HepG2 (cell line): ENCODE results near the gene NDP. TPM values are rescaled to one million over a fixed set of nuclear protein-coding genes. Genes with fewer than 3 reads are reported as not detected.

Source experiments
- ATAC-seq: fragments of 200-7000 bp; cut with Tn5 transposase; 3 replicates; pipeline ENCODE4 v1.9.1; 2020; ENCODE audit warnings: mild to moderate bottlenecking, moderate library complexity
- BruUV-seq: library from RNA; stranded (reverse); fragments of 400-500 nt; replicated peaks from 2 replicates; lab custom pipeline; 2021; lab: Mats Ljungman, UMichigan
- CTCF ChIA-PET: fragments of 300-600 bp; formaldehyde crosslinking; extraction: SDS; loops from one replicate; lab custom pipeline; 2021; ENCODE audit warnings: low total read pairs, inconsistent platforms, low intra/inter-chr PET ratio; lab: Yijun Ruan, JAX
- POLR2A ChIA-PET: fragments of 350-600 bp; sonication (Branson Sonifier 250); formaldehyde crosslinking; loops from one replicate; lab custom pipeline; 2020; ENCODE audit warnings: antibody characterized with exemption, inconsistent platforms; lab: Yijun Ruan, JAX
- DNase-seq: peaks from one replicate; pipeline ENCODE4 v3.0.0-alpha.2; 2015; ENCODE audit warnings: low spot score
- FAIRE-seq: peaks from 3 replicates; lab custom pipeline; 2011; peaks lifted over from hg19 to GRCh38; lab: Jason Lieb, UNC
- H2AFZ ChIP-seq: one replicate; pipeline ENCODE4 v1.6.1; 2011; ENCODE audit warnings: low read length, inconsistent platforms
- H3K27ac ChIP-seq: fragments of 300-600 bp; 3 replicates; pipeline ENCODE4 v1.8.0; 2011; ENCODE audit warnings: mixed run types, mild to moderate bottlenecking, mixed read lengths, low read length, inconsistent platforms; ENCODE audit not compliant: insufficient read depth; ENCODE audit errors: extremely low read length
- H3K27me3 ChIP-seq, 2 experiments: fragments of 200-600 bp in 1 of 2; 2 replicates in 1 of 2; 3 replicates in 1 of 2; pipeline versions ENCODE4 v1.6.0 to v1.8.0; 2011; ENCODE audit warnings: low read length in 2 of 2, mild to moderate bottlenecking in 2 of 2, moderate library complexity in 2 of 2, inconsistent platforms in 1 of 2; ENCODE audit not compliant: insufficient read depth in 2 of 2, control insufficient read depth in 1 of 2
- H3K36me3 ChIP-seq, 2 experiments: fragments of 200-600 bp in 1 of 2; replicated peaks in 1 of 2; 2 replicates in 1 of 2; 3 replicates in 1 of 2; pipeline versions ENCODE4 v1.5.1 to v1.8.0; 2011; ENCODE audit warnings: low read length in 2 of 2, inconsistent platforms in 1 of 2; ENCODE audit not compliant: insufficient read depth in 2 of 2, control insufficient read depth in 1 of 2
- H3K4me1 ChIP-seq: 2 replicates; pipeline ENCODE4 v1.5.1; 2012; ENCODE audit warnings: low read length, inconsistent platforms; ENCODE audit not compliant: insufficient read depth
- H3K4me2 ChIP-seq: 2 replicates; pipeline ENCODE4 v1.6.0; 2011; ENCODE audit warnings: low read depth, low read length, inconsistent platforms
- H3K4me3 ChIP-seq, 3 experiments: fragments of 200-600 bp in 1 of 3; sonication (generic), shearing (Covaris generic) in 1 of 3; replicated peaks in 1 of 3; 2 replicates each; pipeline ENCODE4 v1.5.1; 2011 to 2016; ENCODE audit warnings: low read length in 3 of 3, inconsistent platforms in 2 of 3, low read depth in 2 of 3, mild to moderate bottlenecking in 2 of 3, control low read depth in 1 of 3, mixed read lengths in 1 of 3; ENCODE audit not compliant: insufficient read depth in 1 of 3
- H3K79me2 ChIP-seq: one replicate; pipeline ENCODE4 v1.6.1; 2011; ENCODE audit warnings: low read length, inconsistent platforms; ENCODE audit not compliant: insufficient read depth
- H3K9ac ChIP-seq: 2 replicates; pipeline ENCODE4 v1.6.0; 2011; ENCODE audit warnings: mild to moderate bottlenecking, low read depth, low read length, inconsistent platforms; ENCODE audit not compliant: insufficient read depth
- H3K9me3 ChIP-seq: 2 replicates; pipeline ENCODE4 v1.5.1; 2012; ENCODE audit warnings: mild to moderate bottlenecking, low read length
- H4K20me1 ChIP-seq: 2 replicates; pipeline ENCODE4 v1.6.0; 2011; ENCODE audit warnings: inconsistent platforms, mild to moderate bottlenecking, low read length, moderate library complexity; ENCODE audit not compliant: insufficient read depth
- GATAD2A ChIP-seq: IDR thresholded peaks from 2 replicates; pipeline ENCODE4 v1.6.1; 2016
- GPN1 ChIP-seq: sonication (generic); formaldehyde crosslinking; IDR thresholded peaks from 2 replicates; pipeline ENCODE4 v1.5.1; 2020; ENCODE audit warnings: missing genetic modification reagents, borderline replicate concordance
- HNRNPL ChIP-seq: fragments of 200-400 bp; formaldehyde crosslinking; IDR thresholded peaks from 2 replicates; pipeline ENCODE4 v1.6.1; 2017; ENCODE audit warnings: mild to moderate bottlenecking, low read depth, low read length
- MTF2 ChIP-seq: sonication (generic); formaldehyde crosslinking; IDR thresholded peaks from 2 replicates; pipeline ENCODE4 v1.5.0; 2020; ENCODE audit warnings: missing genetic modification reagents, borderline replicate concordance
- NFE2 ChIP-seq: sonication (generic); formaldehyde crosslinking; IDR thresholded peaks from 2 replicates; pipeline ENCODE4 v1.4.0; 2020; ENCODE audit warnings: missing genetic modification reagents
- PAF1 ChIP-seq: IDR thresholded peaks from 2 replicates; pipeline ENCODE4 v1.6.1; 2016; ENCODE audit warnings: missing genetic modification reagents, missing compliant biosample characterization
- SYNCRIP ChIP-seq: fragments of 200-400 bp; formaldehyde crosslinking; IDR thresholded peaks from 2 replicates; pipeline ENCODE4 v1.6.1; 2018; ENCODE audit warnings: mild to moderate bottlenecking, low read depth, low read length; ENCODE audit not compliant: insufficient read depth
- WIZ ChIP-seq: sonication (generic); formaldehyde crosslinking; IDR thresholded peaks from 2 replicates; pipeline ENCODE4 v1.5.1; 2020; ENCODE audit warnings: mild to moderate bottlenecking, missing genetic modification reagents
- ZNF326 ChIP-seq: sonication (generic); formaldehyde crosslinking; IDR thresholded peaks from 2 replicates; pipeline ENCODE4 v1.4.0; 2020; ENCODE audit warnings: missing genetic modification reagents, borderline replicate concordance
- ZNF615 ChIP-seq: sonication (generic); formaldehyde crosslinking; IDR thresholded peaks from 2 replicates; pipeline ENCODE4 v1.5.0; 2020; ENCODE audit warnings: mild to moderate bottlenecking, missing genetic modification reagents, borderline replicate concordance
- WGBS: methylation state at CpG from one replicate; pipeline ENCODE4 v1.1.6; 2017; ENCODE audit warnings: low lambda C conversion rate; 5-methylcytosine and 5-hydroxymethylcytosine counted together
- in situ Hi-C: cut with HindIII; loops from 2 replicates; pipeline ENCODE4 v1.10.0; 2017; ENCODE audit warnings: low pct_unique_long_range_greater_than_20kb; ENCODE audit not compliant: extremely low pct_ligation_motif_present
- intact Hi-C: fragments of 100-400 bp; cut with micrococcal nuclease; formaldehyde crosslinking; loops from one replicate; pipeline ENCODE4 v1.10.0; 2022; ENCODE audit not compliant: unreplicated experiment
- polyA plus RNA-seq, 8 experiments: library from polyadenylated mRNA; depleted of rRNA in 3 of 8; stranded (reverse) in 7 of 8; unstranded in 1 of 8; fragments of >200 nt; fragmentation: Illumina TruSeq in 4 of 8; extraction: Trizol in 4 of 8; gene quantifications; 2 replicates each; pipeline versions ENCODE4 v1.2.1 to v1.2.3, GENCODE V29; 2011 to 2016; ENCODE audit warnings: low read depth in 4 of 8, missing spikeins in 1 of 8, mixed read lengths in 1 of 8; ENCODE audit not compliant: insufficient read depth in 1 of 8
- total RNA-seq, 5 experiments: library from RNA; depleted of rRNA; stranded (reverse); fragments of >200 nt; fragmentation: Illumina TruSeq; extraction: Trizol; gene quantifications; 2 replicates each; pipeline ENCODE4 v1.2.3, GENCODE V29; 2016; ENCODE audit warnings: low read depth in 1 of 5
- TF ChIP-seq, protein P1 (sequence below): sonication (generic); formaldehyde crosslinking; IDR thresholded peaks from 2 replicates; pipeline ENCODE4 v1.4.0; 2020; ENCODE audit warnings: missing genetic modification reagents
- TF ChIP-seq, protein P2 (sequence below): sonication (generic); formaldehyde crosslinking; IDR thresholded peaks from 2 replicates; pipeline ENCODE4; 2020; ENCODE audit warnings: missing genetic modification reagents, mild to moderate bottlenecking, borderline replicate concordance

The NDP gene
- total and polyA plus RNA-seq, 2 of the 13 experiments (the other 11 are each of a cell fraction or from before 2014, with no cell fraction given) = not detected

- Histone ChIP-seq H3K9me3 (no peaks in the 10 kb centered on the region), H3K4me3 (no peak overlapping the region), H3K27ac (no peak overlapping the region), H3K79me2 (no peaks in the 10 kb centered on the region), H3K4me2 (no peak overlapping the region), H2AFZ (no peak overlapping the region), H3K9ac (no peak overlapping the region), H3K27me3 (no peaks in the 10 kb centered on the region), H3K4me1 (no peaks in the 10 kb centered on the region), H4K20me1 (no peaks in the 10 kb centered on the region), H3K36me3 (no peaks in the 10 kb centered on the region)
- POLR2A ChIA-PET = no interaction called here
- FAIRE-seq (no peak), DNase-seq (no peak), ATAC-seq (no peak)
- in situ Hi-C loops (loop anchor here (25.0 kb wide), 2 partner anchors 399 to 1224 kb away; no protein-coding TSS in a partner anchor), intact Hi-C loops (no loop called here)
- no peak for TF ChIP-seq NFE2
- no peak for TF ChIP-seq GATAD2A (CRISPR knock-in tag)
- BruUV-seq = no TSS peak
- CTCF ChIA-PET = no interaction called here
- WGBS = 33% methylated on average over 3 of the region's 3 CpGs
Measured at GRCh38 chrX:43963726-43964125, 9.5 kb downstream of the NDP start.

GRCh38 chrX:43962636-43963035 lies 10.6 kb downstream of the NDP start:
- CTCF ChIA-PET = no interaction called here
- FAIRE-seq = no peak
- no TSS peak for BruUV-seq
- TF ChIP-seq ZNF326 (no peak), PAF1 (CRISPR knock-in tag) (no peak), MTF2 (CRISPR knock-in tag) (no peak), GPN1 (no peak), SYNCRIP (no peak), WIZ (CRISPR knock-in tag) (no peak), ZNF615 (CRISPR knock-in tag) (no peak), HNRNPL (no peak)
- TF ChIP-seq, protein P1, sequence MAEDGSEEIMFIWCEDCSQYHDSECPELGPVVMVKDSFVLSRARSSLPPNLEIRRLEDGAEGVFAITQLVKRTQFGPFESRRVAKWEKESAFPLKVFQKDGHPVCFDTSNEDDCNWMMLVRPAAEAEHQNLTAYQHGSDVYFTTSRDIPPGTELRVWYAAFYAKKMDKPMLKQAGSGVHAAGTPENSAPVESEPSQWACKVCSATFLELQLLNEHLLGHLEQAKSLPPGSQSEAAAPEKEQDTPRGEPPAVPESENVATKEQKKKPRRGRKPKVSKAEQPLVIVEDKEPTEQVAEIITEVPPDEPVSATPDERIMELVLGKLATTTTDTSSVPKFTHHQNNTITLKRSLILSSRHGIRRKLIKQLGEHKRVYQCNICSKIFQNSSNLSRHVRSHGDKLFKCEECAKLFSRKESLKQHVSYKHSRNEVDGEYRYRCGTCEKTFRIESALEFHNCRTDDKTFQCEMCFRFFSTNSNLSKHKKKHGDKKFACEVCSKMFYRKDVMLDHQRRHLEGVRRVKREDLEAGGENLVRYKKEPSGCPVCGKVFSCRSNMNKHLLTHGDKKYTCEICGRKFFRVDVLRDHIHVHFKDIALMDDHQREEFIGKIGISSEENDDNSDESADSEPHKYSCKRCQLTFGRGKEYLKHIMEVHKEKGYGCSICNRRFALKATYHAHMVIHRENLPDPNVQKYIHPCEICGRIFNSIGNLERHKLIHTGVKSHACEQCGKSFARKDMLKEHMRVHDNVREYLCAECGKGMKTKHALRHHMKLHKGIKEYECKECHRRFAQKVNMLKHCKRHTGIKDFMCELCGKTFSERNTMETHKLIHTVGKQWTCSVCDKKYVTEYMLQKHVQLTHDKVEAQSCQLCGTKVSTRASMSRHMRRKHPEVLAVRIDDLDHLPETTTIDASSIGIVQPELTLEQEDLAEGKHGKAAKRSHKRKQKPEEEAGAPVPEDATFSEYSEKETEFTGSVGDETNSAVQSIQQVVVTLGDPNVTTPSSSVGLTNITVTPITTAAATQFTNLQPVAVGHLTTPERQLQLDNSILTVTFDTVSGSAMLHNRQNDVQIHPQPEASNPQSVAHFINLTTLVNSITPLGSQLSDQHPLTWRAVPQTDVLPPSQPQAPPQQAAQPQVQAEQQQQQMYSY (CRISPR knock-in tag) = no peak
- TF ChIP-seq, protein P2, sequence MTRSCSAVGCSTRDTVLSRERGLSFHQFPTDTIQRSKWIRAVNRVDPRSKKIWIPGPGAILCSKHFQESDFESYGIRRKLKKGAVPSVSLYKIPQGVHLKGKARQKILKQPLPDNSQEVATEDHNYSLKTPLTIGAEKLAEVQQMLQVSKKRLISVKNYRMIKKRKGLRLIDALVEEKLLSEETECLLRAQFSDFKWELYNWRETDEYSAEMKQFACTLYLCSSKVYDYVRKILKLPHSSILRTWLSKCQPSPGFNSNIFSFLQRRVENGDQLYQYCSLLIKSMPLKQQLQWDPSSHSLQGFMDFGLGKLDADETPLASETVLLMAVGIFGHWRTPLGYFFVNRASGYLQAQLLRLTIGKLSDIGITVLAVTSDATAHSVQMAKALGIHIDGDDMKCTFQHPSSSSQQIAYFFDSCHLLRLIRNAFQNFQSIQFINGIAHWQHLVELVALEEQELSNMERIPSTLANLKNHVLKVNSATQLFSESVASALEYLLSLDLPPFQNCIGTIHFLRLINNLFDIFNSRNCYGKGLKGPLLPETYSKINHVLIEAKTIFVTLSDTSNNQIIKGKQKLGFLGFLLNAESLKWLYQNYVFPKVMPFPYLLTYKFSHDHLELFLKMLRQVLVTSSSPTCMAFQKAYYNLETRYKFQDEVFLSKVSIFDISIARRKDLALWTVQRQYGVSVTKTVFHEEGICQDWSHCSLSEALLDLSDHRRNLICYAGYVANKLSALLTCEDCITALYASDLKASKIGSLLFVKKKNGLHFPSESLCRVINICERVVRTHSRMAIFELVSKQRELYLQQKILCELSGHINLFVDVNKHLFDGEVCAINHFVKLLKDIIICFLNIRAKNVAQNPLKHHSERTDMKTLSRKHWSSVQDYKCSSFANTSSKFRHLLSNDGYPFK (CRISPR knock-in tag) = no peak

More at GRCh38 chrX:43962636-43963035, 10.6 kb downstream of the NDP start:
- Histone ChIP-seq H2AFZ (no peak overlapping the region), H4K20me1 (no peaks in the 10 kb centered on the region), H3K27ac (no peak overlapping the region), H3K9ac (no peak overlapping the region), H3K27me3 (no peaks in the 10 kb centered on the region), H3K79me2 (no peaks in the 10 kb centered on the region), H3K9me3 (no peaks in the 10 kb centered on the region), H3K4me1 (no peaks in the 10 kb centered on the region), H3K4me2 (no peak overlapping the region), H3K4me3 (no peak overlapping the region), H3K36me3 (no peaks in the 10 kb centered on the region)
- intact Hi-C loops (no loop called here), in situ Hi-C loops (loop anchor here (25.0 kb wide), 2 partner anchors 400 to 1225 kb away; no protein-coding TSS in a partner anchor)
- ATAC-seq (no peak), DNase-seq (no peak)
- WGBS = no CpG with 5 or more reads among the region's 9 CpGs
- POLR2A ChIA-PET = no interaction called here
